K562 (cell line): ENCODE measurements around the gene OR2A25. TPM values are rescaled to one million over a fixed set of nuclear protein-coding genes. Genes with fewer than 3 reads are reported as not detected.

Experiments
- BRCA1 ChIP-seq, 2 experiments: fragments of 450-650 bp in 1 of 2; sonication (generic) in 1 of 2; formaldehyde crosslinking in 1 of 2; IDR thresholded peaks; 2 replicates each; pipeline versions ENCODE4 v1.5.0 to v1.6.1; 2017 to 2020; ENCODE audit warnings: mild to moderate bottlenecking in 1 of 2, missing genetic modification reagents in 1 of 2
- FOSL1 ChIP-seq: fragments of 200-800 bp; sonication (Bioruptor generic); conservative IDR thresholded peaks from 2 replicates; pipeline ENCODE4 v1.6.1; 2016; ENCODE audit warnings: missing genetic modification characterization, missing compliant biosample characterization
- ILK ChIP-seq: fragments of 450-650 bp; IDR thresholded peaks from 2 replicates; pipeline ENCODE4 v1.6.1; 2016; ENCODE audit warnings: missing genetic modification characterization, low read depth, mild to moderate bottlenecking, missing compliant biosample characterization, moderate library complexity, borderline replicate concordance
- NEUROD1 ChIP-seq: fragments of 150-350 bp; IDR thresholded peaks from 2 replicates; pipeline ENCODE4 v1.6.1; 2014; ENCODE audit warnings: borderline replicate concordance, low read length, low read depth; ENCODE audit not compliant: partially characterized antibody
- PHF21A ChIP-seq: fragments of 450-650 bp; IDR thresholded peaks from 2 replicates; pipeline ENCODE4 v1.6.1; 2017; ENCODE audit warnings: low read depth, borderline replicate concordance
- RFX1 ChIP-seq: fragments of 450-650 bp; IDR thresholded peaks from 2 replicates; pipeline ENCODE4 v1.6.1; 2016; ENCODE audit warnings: mild to moderate bottlenecking, moderate library complexity
- TSC22D4 ChIP-seq: fragments of 450-650 bp; IDR thresholded peaks from 2 replicates; pipeline ENCODE4 v1.6.1; 2016; ENCODE audit warnings: missing genetic modification characterization, missing biosample characterization, control low read depth
- ZFPM2 ChIP-seq: fragments of 250-450 bp; sonication (Bioruptor Pico); IDR thresholded peaks from 2 replicates; pipeline ENCODE4 v1.5.1; 2022; ENCODE audit warnings: mild to moderate bottlenecking
- ZNF274 ChIP-seq: IDR thresholded peaks from 2 replicates; pipeline ENCODE4 v1.6.1; 2011; ENCODE audit warnings: low read depth, mild to moderate bottlenecking, low read length, moderate library complexity, borderline replicate concordance
- polyA plus RNA-seq, 8 experiments: library from polyadenylated mRNA; depleted of rRNA in 4 of 8; stranded (reverse) in 5 of 8; unstranded in 3 of 8; fragments of >200 nt; fragmentation: Nextera tagmentation in 2 of 8; fragmentation: Illumina TruSeq in 1 of 8; extraction: Ambion mirVana in 2 of 8; extraction: Trizol in 1 of 8; gene quantifications; 2 replicates each; pipeline versions ENCODE4 v1.2.1 to v1.2.3, GENCODE V29; 2011 to 2014; ENCODE audit warnings: inconsistent platforms in 1 of 8, missing spikeins in 1 of 8
- total RNA-seq, 7 experiments: library from RNA; depleted of rRNA in 6 of 7; stranded (reverse); fragments of >200 nt in 6 of 7; fragmentation: Illumina TruSeq in 2 of 7; extraction: Trizol in 2 of 7; gene quantifications; 2 replicates each; pipeline versions ENCODE4 v1.2.1 to v1.2.3, GENCODE V29; 2011 to 2021; ENCODE audit warnings: low replicate concordance in 1 of 7
- TF ChIP-seq, protein P1 (sequence below): fragments of 450-650 bp; IDR thresholded peaks from 2 replicates; pipeline ENCODE4 v1.6.1; 2016; ENCODE audit warnings: low read depth
- TF ChIP-seq, protein P2 (sequence below): fragments of 450-650 bp; formaldehyde crosslinking; IDR thresholded peaks from 2 replicates; pipeline ENCODE4 v1.4.0; 2020; ENCODE audit warnings: mild to moderate bottlenecking, mixed read lengths
- TF ChIP-seq, protein P3 (sequence below): fragments of 450-650 bp; IDR thresholded peaks from 2 replicates; pipeline ENCODE4 v1.6.1; 2016; ENCODE audit warnings: low read depth, mild to moderate bottlenecking, moderate library complexity
- TF ChIP-seq, protein P4 (sequence below): fragments of 250-450 bp; sonication (Bioruptor Pico); IDR thresholded peaks from 2 replicates; pipeline ENCODE4 v1.5.0; 2022; ENCODE audit warnings: mild to moderate bottlenecking
- TF ChIP-seq, protein P5 (sequence below): fragments of 250-450 bp; sonication (Bioruptor Pico); IDR thresholded peaks from 2 replicates; pipeline ENCODE4 v1.4.0; 2020; ENCODE audit warnings: borderline replicate concordance

OR2A25 gene
- total and polyA plus RNA-seq, 9 of the 15 experiments (the other 6 are each of a cell fraction or from before 2014, with no cell fraction given) = not detected

DNA sequence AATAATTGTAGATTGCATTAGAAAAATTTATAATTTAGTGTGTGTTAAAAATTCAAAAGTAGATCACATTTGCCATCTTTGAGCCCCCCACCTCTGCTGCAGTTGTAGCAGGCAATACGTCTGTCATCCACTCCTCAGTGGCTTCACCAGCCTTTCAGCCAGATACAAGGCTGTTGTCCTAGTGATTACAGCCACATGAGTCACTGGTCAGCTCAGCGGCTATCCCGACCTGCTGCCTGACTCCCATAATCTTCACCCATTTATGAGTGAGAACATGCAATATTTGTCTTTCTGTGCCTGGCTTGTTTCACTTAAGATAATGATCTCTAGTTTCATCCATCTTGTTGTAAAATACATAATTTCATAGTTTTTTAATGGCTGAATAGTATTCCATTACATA, 11.7 kb upstream of the OR2A25 start (continued):
- TF ChIP-seq, protein P1, sequence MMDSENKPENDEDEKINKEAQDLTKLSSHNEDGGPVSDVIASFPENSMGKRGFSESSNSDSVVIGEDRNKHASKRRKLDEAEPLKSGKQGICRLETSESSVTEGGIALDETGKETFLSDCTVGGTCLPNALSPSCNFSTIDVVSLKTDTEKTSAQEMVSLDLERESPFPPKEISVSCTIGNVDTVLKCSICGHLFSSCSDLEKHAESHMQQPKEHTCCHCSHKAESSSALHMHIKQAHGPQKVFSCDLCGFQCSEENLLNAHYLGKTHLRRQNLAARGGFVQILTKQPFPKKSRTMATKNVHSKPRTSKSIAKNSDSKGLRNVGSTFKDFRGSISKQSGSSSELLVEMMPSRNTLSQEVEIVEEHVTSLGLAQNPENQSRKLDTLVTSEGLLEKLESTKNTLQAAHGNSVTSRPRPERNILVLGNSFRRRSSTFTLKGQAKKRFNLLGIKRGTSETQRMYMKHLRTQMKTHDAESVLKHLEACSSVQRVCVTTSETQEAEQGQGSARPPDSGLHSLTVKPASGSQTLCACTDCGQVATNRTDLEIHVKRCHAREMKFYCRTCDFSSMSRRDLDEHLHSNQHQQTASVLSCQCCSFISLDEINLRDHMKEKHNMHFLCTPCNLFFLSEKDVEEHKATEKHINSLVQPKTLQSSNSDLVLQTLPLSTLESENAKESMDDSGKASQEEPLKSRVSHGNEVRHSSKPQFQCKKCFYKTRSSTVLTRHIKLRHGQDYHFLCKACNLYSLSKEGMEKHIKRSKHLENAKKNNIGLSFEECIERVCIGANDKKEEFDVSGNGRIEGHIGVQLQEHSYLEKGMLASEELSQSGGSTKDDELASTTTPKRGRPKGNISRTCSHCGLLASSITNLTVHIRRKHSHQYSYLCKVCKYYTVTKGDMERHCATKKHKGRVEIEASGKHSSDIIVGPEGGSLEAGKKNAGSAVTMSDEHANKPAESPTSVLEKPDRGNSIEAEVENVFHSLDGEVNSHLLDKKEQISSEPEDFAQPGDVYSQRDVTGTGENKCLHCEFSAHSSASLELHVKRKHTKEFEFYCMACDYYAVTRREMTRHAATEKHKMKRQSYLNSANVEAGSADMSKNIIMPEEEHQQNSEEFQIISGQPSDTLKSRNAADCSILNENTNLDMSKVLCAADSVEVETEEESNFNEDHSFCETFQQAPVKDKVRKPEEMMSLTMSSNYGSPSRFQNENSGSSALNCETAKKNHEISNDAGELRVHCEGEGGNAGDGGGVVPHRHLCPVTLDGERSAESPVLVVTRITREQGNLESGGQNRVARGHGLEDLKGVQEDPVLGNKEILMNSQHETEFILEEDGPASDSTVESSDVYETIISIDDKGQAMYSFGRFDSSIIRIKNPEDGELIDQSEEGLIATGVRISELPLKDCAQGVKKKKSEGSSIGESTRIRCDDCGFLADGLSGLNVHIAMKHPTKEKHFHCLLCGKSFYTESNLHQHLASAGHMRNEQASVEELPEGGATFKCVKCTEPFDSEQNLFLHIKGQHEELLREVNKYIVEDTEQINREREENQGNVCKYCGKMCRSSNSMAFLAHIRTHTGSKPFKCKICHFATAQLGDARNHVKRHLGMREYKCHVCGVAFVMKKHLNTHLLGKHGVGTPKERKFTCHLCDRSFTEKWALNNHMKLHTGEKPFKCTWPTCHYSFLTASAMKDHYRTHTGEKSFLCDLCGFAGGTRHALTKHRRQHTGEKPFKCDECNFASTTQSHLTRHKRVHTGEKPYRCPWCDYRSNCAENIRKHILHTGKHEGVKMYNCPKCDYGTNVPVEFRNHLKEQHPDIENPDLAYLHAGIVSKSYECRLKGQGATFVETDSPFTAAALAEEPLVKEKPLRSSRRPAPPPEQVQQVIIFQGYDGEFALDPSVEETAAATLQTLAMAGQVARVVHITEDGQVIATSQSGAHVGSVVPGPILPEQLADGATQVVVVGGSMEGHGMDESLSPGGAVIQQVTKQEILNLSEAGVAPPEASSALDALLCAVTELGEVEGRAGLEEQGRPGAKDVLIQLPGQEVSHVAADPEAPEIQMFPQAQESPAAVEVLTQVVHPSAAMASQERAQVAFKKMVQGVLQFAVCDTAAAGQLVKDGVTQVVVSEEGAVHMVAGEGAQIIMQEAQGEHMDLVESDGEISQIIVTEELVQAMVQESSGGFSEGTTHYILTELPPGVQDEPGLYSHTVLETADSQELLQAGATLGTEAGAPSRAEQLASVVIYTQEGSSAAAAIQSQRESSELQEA = no peak
- no peak for TF ChIP-seq ILK (tag)
- no peak for TF ChIP-seq PHF21A
- TF ChIP-seq, protein P2, sequence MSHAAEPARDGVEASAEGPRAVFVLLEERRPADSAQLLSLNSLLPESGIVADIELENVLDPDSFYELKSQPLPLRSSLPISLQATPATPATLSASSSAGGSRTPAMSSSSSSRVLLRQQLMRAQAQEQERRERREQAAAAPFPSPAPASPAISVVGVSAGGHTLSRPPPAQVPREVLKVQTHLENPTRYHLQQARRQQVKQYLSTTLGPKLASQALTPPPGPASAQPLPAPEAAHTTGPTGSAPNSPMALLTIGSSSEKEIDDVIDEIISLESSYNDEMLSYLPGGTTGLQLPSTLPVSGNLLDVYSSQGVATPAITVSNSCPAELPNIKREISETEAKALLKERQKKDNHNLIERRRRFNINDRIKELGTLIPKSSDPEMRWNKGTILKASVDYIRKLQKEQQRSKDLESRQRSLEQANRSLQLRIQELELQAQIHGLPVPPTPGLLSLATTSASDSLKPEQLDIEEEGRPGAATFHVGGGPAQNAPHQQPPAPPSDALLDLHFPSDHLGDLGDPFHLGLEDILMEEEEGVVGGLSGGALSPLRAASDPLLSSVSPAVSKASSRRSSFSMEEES (CRISPR knock-in tag) = no peak
- no peak for TF ChIP-seq NEUROD1
- no peak for TF ChIP-seq TSC22D4 (tag)
- peak; percentile 33 for TF ChIP-seq RFX1
- no peak for TF ChIP-seq ZFPM2 (CRISPR knock-in tag)
- TF ChIP-seq, protein P3, sequence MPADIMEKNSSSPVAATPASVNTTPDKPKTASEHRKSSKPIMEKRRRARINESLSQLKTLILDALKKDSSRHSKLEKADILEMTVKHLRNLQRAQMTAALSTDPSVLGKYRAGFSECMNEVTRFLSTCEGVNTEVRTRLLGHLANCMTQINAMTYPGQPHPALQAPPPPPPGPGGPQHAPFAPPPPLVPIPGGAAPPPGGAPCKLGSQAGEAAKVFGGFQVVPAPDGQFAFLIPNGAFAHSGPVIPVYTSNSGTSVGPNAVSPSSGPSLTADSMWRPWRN = no peak
- TF ChIP-seq, protein P4, sequence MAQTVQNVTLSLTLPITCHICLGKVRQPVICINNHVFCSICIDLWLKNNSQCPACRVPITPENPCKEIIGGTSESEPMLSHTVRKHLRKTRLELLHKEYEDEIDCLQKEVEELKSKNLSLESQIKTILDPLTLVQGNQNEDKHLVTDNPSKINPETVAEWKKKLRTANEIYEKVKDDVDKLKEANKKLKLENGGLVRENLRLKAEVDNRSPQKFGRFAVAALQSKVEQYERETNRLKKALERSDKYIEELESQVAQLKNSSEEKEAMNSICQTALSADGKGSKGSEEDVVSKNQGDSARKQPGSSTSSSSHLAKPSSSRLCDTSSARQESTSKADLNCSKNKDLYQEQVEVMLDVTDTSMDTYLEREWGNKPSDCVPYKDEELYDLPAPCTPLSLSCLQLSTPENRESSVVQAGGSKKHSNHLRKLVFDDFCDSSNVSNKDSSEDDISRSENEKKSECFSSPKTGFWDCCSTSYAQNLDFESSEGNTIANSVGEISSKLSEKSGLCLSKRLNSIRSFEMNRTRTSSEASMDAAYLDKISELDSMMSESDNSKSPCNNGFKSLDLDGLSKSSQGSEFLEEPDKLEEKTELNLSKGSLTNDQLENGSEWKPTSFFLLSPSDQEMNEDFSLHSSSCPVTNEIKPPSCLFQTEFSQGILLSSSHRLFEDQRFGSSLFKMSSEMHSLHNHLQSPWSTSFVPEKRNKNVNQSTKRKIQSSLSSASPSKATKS (CRISPR knock-in tag) = no peak
- TF ChIP-seq FOSL1 = peak; percentile 52
- TF ChIP-seq, protein P5, sequence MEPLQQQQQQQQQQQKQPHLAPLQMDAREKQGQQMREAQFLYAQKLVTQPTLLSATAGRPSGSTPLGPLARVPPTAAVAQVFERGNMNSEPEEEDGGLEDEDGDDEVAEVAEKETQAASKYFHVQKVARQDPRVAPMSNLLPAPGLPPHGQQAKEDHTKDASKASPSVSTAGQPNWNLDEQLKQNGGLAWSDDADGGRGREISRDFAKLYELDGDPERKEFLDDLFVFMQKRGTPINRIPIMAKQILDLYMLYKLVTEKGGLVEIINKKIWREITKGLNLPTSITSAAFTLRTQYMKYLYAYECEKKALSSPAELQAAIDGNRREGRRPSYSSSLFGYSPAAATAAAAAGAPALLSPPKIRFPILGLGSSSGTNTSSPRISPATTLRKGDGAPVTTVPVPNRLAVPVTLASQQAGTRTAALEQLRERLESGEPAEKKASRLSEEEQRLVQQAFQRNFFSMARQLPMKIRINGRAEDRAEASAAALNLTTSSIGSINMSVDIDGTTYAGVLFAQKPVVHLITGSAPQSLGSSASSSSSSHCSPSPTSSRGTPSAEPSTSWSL (CRISPR knock-in tag) = no peak
- no peak for TF ChIP-seq BRCA1 (IDR thresholded peaks at IDR 0.05)
- no peak for TF ChIP-seq BRCA1 (CRISPR knock-in tag; IDR thresholded peaks at IDR 0.05)
- TF ChIP-seq ZNF274 = no peak
